H9 (cell line): Measurements from ENCODE around the gene PCDHA1. TPM values are rescaled to one million over a fixed set of nuclear protein-coding genes. Genes with fewer than 3 reads are reported as not detected.

Experiments used
- DNase-seq: peaks from one replicate; pipeline ENCODE4 v3.0.0-alpha.2; 2017
- H2AFZ ChIP-seq: one replicate; pipeline ENCODE4 v1.6.1; 2013; ENCODE audit warnings: mild to moderate bottlenecking, low read length, control low read depth, moderate library complexity
- H2AK5ac ChIP-seq: 2 replicates; pipeline ENCODE4 v1.6.1; 2013; ENCODE audit warnings: low read length, control low read depth, mixed read lengths; ENCODE audit not compliant: insufficient read length
- H2BK120ac ChIP-seq: one replicate; pipeline ENCODE4 v1.6.1; 2013; ENCODE audit warnings: low read depth, mild to moderate bottlenecking, low read length, control low read depth, inconsistent platforms; ENCODE audit not compliant: poor library complexity, severe bottlenecking
- H2BK12ac ChIP-seq: 2 replicates; pipeline ENCODE4 v1.6.1; 2013; ENCODE audit warnings: low read length, control low read depth, mixed read lengths, low read depth; ENCODE audit not compliant: insufficient read length
- H2BK15ac ChIP-seq: 2 replicates; pipeline ENCODE4 v1.6.1; 2013; ENCODE audit warnings: low read depth, low read length, control low read depth
- H2BK20ac ChIP-seq: one replicate; pipeline ENCODE4 v1.6.1; 2013; ENCODE audit warnings: low read depth, mild to moderate bottlenecking, low read length, control low read depth, inconsistent platforms; ENCODE audit not compliant: poor library complexity, severe bottlenecking
- H2BK5ac ChIP-seq: 2 replicates; pipeline ENCODE4 v1.6.1; 2013; ENCODE audit warnings: low read length, control low read depth, mixed read lengths; ENCODE audit not compliant: insufficient read length
- H3K14ac ChIP-seq: 2 replicates; pipeline ENCODE4 v1.6.1; 2013; ENCODE audit warnings: low read length, control low read depth; ENCODE audit not compliant: insufficient read depth
- H3K18ac ChIP-seq: 2 replicates; pipeline ENCODE4 v1.6.1; 2013; ENCODE audit warnings: low read depth, mild to moderate bottlenecking, mixed read lengths, low read length, control low read depth; ENCODE audit not compliant: insufficient read length
- H3K23ac ChIP-seq: 2 replicates; pipeline ENCODE4 v1.6.1; 2013; ENCODE audit warnings: low read length, control low read depth, mixed read lengths, low read depth; ENCODE audit not compliant: insufficient read length
- H3K23me2 ChIP-seq: 2 replicates; pipeline ENCODE4 v1.6.1; 2013; ENCODE audit warnings: low read depth, mild to moderate bottlenecking, mixed read lengths, low read length, control low read depth; ENCODE audit not compliant: insufficient read length, poor library complexity, severe bottlenecking
- H3K27ac ChIP-seq: 2 replicates; pipeline ENCODE4 v1.5.1; 2013; ENCODE audit warnings: low read length, control low read depth, mixed read lengths, low read depth; ENCODE audit not compliant: insufficient read length
- H3K27me3 ChIP-seq: 2 replicates; pipeline ENCODE4 v1.6.1; 2013; ENCODE audit warnings: low read length, control low read depth, inconsistent platforms; ENCODE audit not compliant: insufficient read depth
- H3K4ac ChIP-seq: 2 replicates; pipeline ENCODE4 v1.6.1; 2013; ENCODE audit warnings: low read depth, mild to moderate bottlenecking, control low read depth, inconsistent platforms, low read length, moderate library complexity
- H3K4me1 ChIP-seq: 2 replicates; pipeline ENCODE4 v1.6.1; 2013; ENCODE audit warnings: low read length, control low read depth, inconsistent platforms; ENCODE audit not compliant: insufficient read depth
- H3K4me2 ChIP-seq: 2 replicates; pipeline ENCODE4 v1.6.1; 2013; ENCODE audit warnings: low read length, control low read depth, mixed read lengths; ENCODE audit not compliant: insufficient read length, insufficient read depth
- H3K56ac ChIP-seq: 2 replicates; pipeline ENCODE4 v1.6.1; 2013; ENCODE audit warnings: low read depth, mild to moderate bottlenecking, mixed read lengths, low read length, control low read depth; ENCODE audit not compliant: insufficient read length
- H3K79me1 ChIP-seq: 2 replicates; pipeline ENCODE4 v1.6.1; 2013; ENCODE audit warnings: low read depth, mild to moderate bottlenecking, moderate library complexity, low read length, control low read depth, inconsistent platforms; ENCODE audit not compliant: insufficient read depth, poor library complexity, severe bottlenecking
- H3K79me2 ChIP-seq: 2 replicates; pipeline ENCODE4 v1.6.1; 2013; ENCODE audit warnings: low read length, control low read depth, inconsistent platforms; ENCODE audit not compliant: insufficient read depth
- H3K9ac ChIP-seq: 2 replicates; pipeline ENCODE4 v1.6.1; 2013; ENCODE audit warnings: low read length, control low read depth, mixed read lengths; ENCODE audit not compliant: insufficient read length; ENCODE audit errors: extremely low read depth
- H3K9me3 ChIP-seq: one replicate; pipeline ENCODE4 v1.6.1; 2013; ENCODE audit warnings: low read depth, low read length, inconsistent platforms; ENCODE audit not compliant: control insufficient read depth
- H3T11ph ChIP-seq: one replicate; pipeline ENCODE4 v1.6.1; 2013; ENCODE audit warnings: mild to moderate bottlenecking, low read length, control low read depth, inconsistent platforms
- H4K20me1 ChIP-seq: one replicate; pipeline ENCODE4 v1.6.1; 2013; ENCODE audit not compliant: control insufficient read depth, insufficient read length, insufficient read depth
- H4K5ac ChIP-seq: 2 replicates; pipeline ENCODE4 v1.6.1; 2013; ENCODE audit warnings: low read depth, mild to moderate bottlenecking, mixed read lengths, low read length, control low read depth; ENCODE audit not compliant: insufficient read length
- H4K8ac ChIP-seq: replicated peaks from 2 replicates; pipeline ENCODE4 v1.6.1; 2013; ENCODE audit warnings: low read length, control low read depth, mixed read lengths, low read depth; ENCODE audit not compliant: insufficient read length
- H4K91ac ChIP-seq: 2 replicates; pipeline ENCODE4 v1.6.1; 2013; ENCODE audit warnings: low read depth, mild to moderate bottlenecking, moderate library complexity, mixed read lengths, low read length, control low read depth; ENCODE audit not compliant: insufficient read length
- H3K27ac Mint-ChIP-seq, 3 experiments: 2 replicates in 2 of 3; 3 replicates in 1 of 3; pipeline ENCODE4 v1.8.0; 2020 to 2021; ENCODE audit warnings: mixed read lengths in 3 of 3, mild to moderate bottlenecking in 1 of 3, moderate library complexity in 1 of 3
- H3K27me3 Mint-ChIP-seq: 2 replicates; pipeline ENCODE4 v1.8.0; 2021; ENCODE audit warnings: low read depth, mild to moderate bottlenecking, moderate library complexity, mixed read lengths
- H3K36me3 Mint-ChIP-seq, 3 experiments: 2 replicates in 2 of 3; 3 replicates in 1 of 3; pipeline ENCODE4 v1.8.0; 2020 to 2021; ENCODE audit warnings: low read depth in 3 of 3, mixed read lengths in 3 of 3; ENCODE audit not compliant: insufficient read depth in 1 of 3
- H3K4me1 Mint-ChIP-seq, 2 experiments: 2 replicates each; pipeline ENCODE4 v1.8.0; 2020; ENCODE audit warnings: mixed read lengths in 2 of 2
- H3K4me3 Mint-ChIP-seq, 2 experiments: 2 replicates in 1 of 2; 3 replicates in 1 of 2; pipeline ENCODE4 v1.8.0; 2020 to 2021; ENCODE audit warnings: mild to moderate bottlenecking in 2 of 2, mixed read lengths in 2 of 2, moderate library complexity in 1 of 2
- H3K9me3 Mint-ChIP-seq, 2 experiments: 2 replicates in 1 of 2; 3 replicates in 1 of 2; pipeline ENCODE4 v1.8.0; 2020; ENCODE audit warnings: mild to moderate bottlenecking in 2 of 2, mixed read lengths in 2 of 2, moderate library complexity in 1 of 2
- WGBS: extraction: QIAGEN DNeasy Blood & Tissue Kit; methylation state at CpG from one replicate; pipeline ENCODE4 v1.1.7; 2013; ENCODE audit warnings: missing lambda C conversion rate, low lambda C conversion rate, mixed read lengths; ENCODE audit not compliant: insufficient read length; ENCODE audit errors: extremely low coverage; 5-methylcytosine and 5-hydroxymethylcytosine counted together
- total RNA-seq: library from RNA; stranded (reverse); gene quantifications from 2 replicates; pipeline ENCODE4 v1.2.1, GENCODE V29; 2021
- TF ChIP-seq, protein P1 (sequence below): fragments of 200-600 bp; sonication (generic); conservative IDR thresholded peaks from 3 replicates; pipeline ENCODE4 v1.8.0; 2021; ENCODE audit warnings: antibody characterized with exemption, mild to moderate bottlenecking

The PCDHA1 gene
- total RNA-seq, 1 experiment from 2014 or later, result 0.61 TPM

DNA sequence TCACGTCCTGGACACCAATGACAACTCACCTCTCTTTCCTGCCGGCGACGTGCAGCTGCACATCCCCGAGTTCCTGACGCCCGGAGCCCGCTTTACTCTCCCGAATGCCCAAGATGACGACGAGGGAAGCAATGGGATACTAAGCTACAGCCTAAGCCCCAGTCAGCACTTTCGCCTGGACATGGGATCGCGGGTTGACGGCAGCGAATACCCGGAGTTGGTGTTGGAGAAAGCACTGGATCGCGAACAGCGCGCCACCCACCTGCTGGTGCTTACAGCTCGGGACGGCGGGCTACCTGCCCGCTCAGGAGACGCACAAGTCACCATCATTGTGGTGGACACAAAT lies 141.3 kb downstream of the PCDHA1 start:
- H3K27ac Mint-ChIP-seq, result peak overlapping the region in 1 of 3 experiments; percentile 68; a peak in 2 of 7 replicates
- H3K9ac ChIP-seq, result peak overlapping the region; percentile 15

More for the DNA sequence above, 141.3 kb downstream of the PCDHA1 start:
- Histone ChIP-seq H4K91ac (no peak overlapping the region), H3K4ac (no peak overlapping the region), H3K18ac (no peak overlapping the region), H2BK20ac (no peak overlapping the region), H4K20me1 (no peaks in the 10 kb centered on the region), H3K23me2 (peaks cover 15% of the 10 kb centered on the region), H3K27me3 (no peaks in the 10 kb centered on the region; the same call in 1 of the 2 replicates), H2BK5ac (no peak overlapping the region), H3K4me1 (no peaks in the 10 kb centered on the region), H2AFZ (no peak overlapping the region), H2AK5ac (no peak overlapping the region), H2BK120ac (no peak overlapping the region), H4K5ac (no peak overlapping the region), H3K79me2 (no peaks in the 10 kb centered on the region), H3T11ph (no peak overlapping the region), H2BK12ac (no peak overlapping the region), H3K9me3 (no peaks in the 10 kb centered on the region), H3K23ac (no peak overlapping the region), H3K14ac (no peak overlapping the region), H4K8ac (no peak overlapping the region), H3K79me1 (no peaks in the 10 kb centered on the region), H3K56ac (no peak overlapping the region), H3K4me2 (peak overlapping the region; percentile 73), H3K27ac (no peak overlapping the region), H2BK15ac (no peak overlapping the region)
- WGBS, result no CpG with 5 or more reads among the region's 26 CpGs
- Mint-ChIP-seq H3K9me3 (no peaks in the 10 kb centered on the region; a peak in 1 of 5 replicates), H3K27me3 (peaks cover 40% of the 10 kb centered on the region), H3K4me1 (peaks cover 24 to 30% of the 10 kb centered on the region in 2 experiments), H3K36me3 (peaks cover 0 to 5% (median 0%) of the 10 kb centered on the region in 3 experiments; a peak in 1 of 7 replicates), H3K4me3 (peak overlapping the region; percentile 82 to 89)
- DNase-seq, result peak; percentile 61
- TF ChIP-seq, protein P1, sequence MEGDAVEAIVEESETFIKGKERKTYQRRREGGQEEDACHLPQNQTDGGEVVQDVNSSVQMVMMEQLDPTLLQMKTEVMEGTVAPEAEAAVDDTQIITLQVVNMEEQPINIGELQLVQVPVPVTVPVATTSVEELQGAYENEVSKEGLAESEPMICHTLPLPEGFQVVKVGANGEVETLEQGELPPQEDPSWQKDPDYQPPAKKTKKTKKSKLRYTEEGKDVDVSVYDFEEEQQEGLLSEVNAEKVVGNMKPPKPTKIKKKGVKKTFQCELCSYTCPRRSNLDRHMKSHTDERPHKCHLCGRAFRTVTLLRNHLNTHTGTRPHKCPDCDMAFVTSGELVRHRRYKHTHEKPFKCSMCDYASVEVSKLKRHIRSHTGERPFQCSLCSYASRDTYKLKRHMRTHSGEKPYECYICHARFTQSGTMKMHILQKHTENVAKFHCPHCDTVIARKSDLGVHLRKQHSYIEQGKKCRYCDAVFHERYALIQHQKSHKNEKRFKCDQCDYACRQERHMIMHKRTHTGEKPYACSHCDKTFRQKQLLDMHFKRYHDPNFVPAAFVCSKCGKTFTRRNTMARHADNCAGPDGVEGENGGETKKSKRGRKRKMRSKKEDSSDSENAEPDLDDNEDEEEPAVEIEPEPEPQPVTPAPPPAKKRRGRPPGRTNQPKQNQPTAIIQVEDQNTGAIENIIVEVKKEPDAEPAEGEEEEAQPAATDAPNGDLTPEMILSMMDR, result no peak; the same call in 2 of the 3 replicates
